GM19455 (cell line): Measurements from ENCODE around the gene TMEM266.
A peak's percentile ranks its signal among the peaks of the same experiment; 100 is the strongest.

ENCODE experiments used
- ATAC-seq: cut with Tn5 transposase; IDR thresholded peaks from one replicate; pipeline ENCODE4 v1.9.1; 2021; ENCODE audit not compliant: unreplicated experiment

TMEM266 gene

GRCh38 chr15:76127169-76127568, 67.4 kb downstream of the TMEM266 start:
- no peak for ATAC-seq

- no peak for ATAC-seq
These were observed 68.1 kb downstream of the TMEM266 start for GRCh38 chr15:76127880-76128279.

- no peak for ATAC-seq
These were observed 74.8 kb downstream of the TMEM266 start for GRCh38 chr15:76134537-76134936.

GRCh38 chr15:76135516-76135915, 75.7 kb downstream of the TMEM266 start:
- no peak for ATAC-seq

GRCh38 chr15:76138436-76138835, 78.7 kb downstream of the TMEM266 start:
- no peak for ATAC-seq

GRCh38 chr15:76139368-76140073, 79.7 kb downstream of the TMEM266 start:
- no peak for ATAC-seq

GRCh38 chr15:76140074-76140464, 80.3 kb downstream of the TMEM266 start:
- ATAC-seq = no peak

- ATAC-seq = no peak
These were observed 87.0 kb downstream of the TMEM266 start for GRCh38 chr15:76146812-76147211.

- ATAC-seq = no peak
These were observed 88.3 kb downstream of the TMEM266 start for GRCh38 chr15:76147906-76148570.

- no peak for ATAC-seq
These were observed 89.6 kb downstream of the TMEM266 start for GRCh38 chr15:76149291-76149915.

- peak; percentile 25 for ATAC-seq
These were observed 90.7 kb downstream of the TMEM266 start for GRCh38 chr15:76150513-76150912.

- ATAC-seq = peak; percentile 80
These were observed 91.3 kb downstream of the TMEM266 start for GRCh38 chr15:76150971-76151598.

GRCh38 chr15:76151599-76151974, 91.8 kb downstream of the TMEM266 start:
- ATAC-seq = no peak

GRCh38 chr15:76152197-76152596, 92.4 kb downstream of the TMEM266 start:
- ATAC-seq = no peak

- ATAC-seq = no peak
These were observed 93.7 kb downstream of the TMEM266 start for GRCh38 chr15:76153241-76154197.

- ATAC-seq = no peak
These were observed 95.9 kb downstream of the TMEM266 start for GRCh38 chr15:76155731-76156130.

- no peak for ATAC-seq
These were observed 98.4 kb downstream of the TMEM266 start for GRCh38 chr15:76158226-76158625.

- no peak for ATAC-seq
These were observed 99.0 kb downstream of the TMEM266 start for GRCh38 chr15:76158815-76159214.

GRCh38 chr15:76159282-76159681, 99.5 kb downstream of the TMEM266 start:
- no peak for ATAC-seq

GRCh38 chr15:76160426-76161152, 100.8 kb downstream of the TMEM266 start:
- ATAC-seq = no peak
